Measurements from ENCODE around the gene THAP8. TPM values are rescaled to one million over a fixed set of nuclear protein-coding genes. Genes with fewer than 3 reads are reported as not detected.

THAP8 gene
- total and polyA plus RNA-seq, 2 donors, result 5.4 to 5.7 TPM

GRCh38 chr19:36059180-36059910 lies 5.3 kb upstream of the THAP8 start:
- Histone ChIP-seq H3K36me3 (ENCODE audit: control insufficient read depth in 2 of 2, insufficient read depth in 2 of 2, low read length in 1 of 2) (peaks cover 34 to 36% of the 10 kb centered on the region in 2 donors), H3K27ac (ENCODE audit: low read depth in 1 of 2, low read length in 1 of 2) (no peak overlapping the region), H3K4me1 (ENCODE audit: control insufficient read depth in 2 of 2, insufficient read depth in 2 of 2, low read length in 2 of 2) (peaks cover 7 to 18% of the 10 kb centered on the region in 2 donors), H3K4me3 (ENCODE audit: low read length in 2 of 2) (no peak overlapping the region), H3K27me3 (ENCODE audit: control insufficient read depth in 2 of 2, insufficient read depth in 1 of 2, low read length in 1 of 2) (no peaks in the 10 kb centered on the region), H3K9me3 (ENCODE audit: control insufficient read depth in 2 of 2, insufficient read depth in 1 of 2, low read length in 1 of 2) (no peaks in the 10 kb centered on the region)
- whole genome bisulfite sequencing, result 98% methylated on average over 6 of the region's 6 CpGs
- DNase-seq (ENCODE audit: low read depth in 6 of 9, low spot score in 9 of 9), result no peak

DNA sequence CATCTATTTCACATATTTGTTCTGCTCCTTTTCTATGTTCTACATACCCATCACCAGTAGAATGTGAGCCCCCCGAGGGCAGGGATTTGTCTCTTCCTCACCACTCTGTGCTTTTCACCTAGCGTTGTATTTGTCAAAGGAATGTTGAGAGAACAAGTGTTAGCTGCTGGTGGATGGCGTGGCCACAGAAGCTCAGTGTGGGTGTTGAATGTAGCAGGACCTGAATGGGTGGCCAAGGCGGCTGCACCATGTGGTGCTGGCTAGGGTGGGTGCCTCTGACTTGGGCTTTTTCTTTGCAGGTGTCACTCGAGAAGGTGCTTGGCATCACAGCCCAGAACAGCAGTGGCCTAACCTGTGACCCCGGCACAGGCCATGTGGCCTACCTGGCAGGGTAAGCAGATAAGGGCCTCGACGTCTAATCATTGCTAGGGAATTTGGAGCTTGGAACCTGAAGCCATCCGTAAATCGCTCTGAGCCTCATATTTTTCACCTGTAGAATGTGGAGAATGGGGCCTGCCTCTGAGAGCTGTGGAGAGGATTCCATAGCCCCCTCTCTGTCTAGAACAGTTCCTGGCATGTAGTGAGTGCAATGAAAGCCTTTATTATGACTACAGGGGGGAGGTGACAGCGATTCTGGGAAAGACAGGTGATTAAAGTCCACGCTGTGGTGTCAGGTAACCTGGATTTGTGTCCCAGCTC lies 4.5 kb upstream of the THAP8 start:
- no peaks in the 10 kb centered on the region for H3K27me3 ChIP-seq (ENCODE audit: control insufficient read depth in 2 of 2, insufficient read depth in 1 of 2, low read length in 1 of 2)
- no peak overlapping the region for H3K27ac ChIP-seq (ENCODE audit: low read depth in 1 of 2, low read length in 1 of 2)
- 97% methylated on average over 12 of the region's 12 CpGs for WGBS
- no peak overlapping the region for H3K4me3 ChIP-seq (ENCODE audit: low read length in 2 of 2)
- no peak for DNase-seq (ENCODE audit: low read depth in 6 of 9, low spot score in 9 of 9)
- no peaks in the 10 kb centered on the region for H3K9me3 ChIP-seq (ENCODE audit: control insufficient read depth in 2 of 2, insufficient read depth in 1 of 2, low read length in 1 of 2)
- H3K36me3 ChIP-seq (ENCODE audit: control insufficient read depth in 2 of 2, insufficient read depth in 2 of 2, low read length in 1 of 2), result peaks cover 31% of the 10 kb centered on the region in 2 donors
- H3K4me1 ChIP-seq (ENCODE audit: control insufficient read depth in 2 of 2, insufficient read depth in 2 of 2, low read length in 2 of 2), result peaks cover 7 to 18% of the 10 kb centered on the region in 2 donors

- peaks cover 10 to 23% of the 10 kb centered on the region in 2 donors for H3K4me1 ChIP-seq (ENCODE audit: control insufficient read depth in 2 of 2, insufficient read depth in 2 of 2, low read length in 2 of 2)
- WGBS, result 1% methylated on average over 76 of the region's 76 CpGs
- DNase-seq (ENCODE audit: low read depth in 6 of 9, low spot score in 9 of 9), result peak in 5 of 9 donors; percentile 85 to 96 (median 91)
- H3K27ac ChIP-seq (ENCODE audit: low read depth in 1 of 2, low read length in 1 of 2), result peak within 1 kb of the TSS; percentile 100
- H3K27me3 ChIP-seq (ENCODE audit: control insufficient read depth in 2 of 2, insufficient read depth in 1 of 2, low read length in 1 of 2), result no peaks in the 10 kb centered on the region
- peak within 1 kb of the TSS; percentile 81 to 85 for H3K4me3 ChIP-seq (ENCODE audit: low read length in 2 of 2)
- peaks cover 11 to 15% of the 10 kb centered on the region in 2 donors for H3K36me3 ChIP-seq (ENCODE audit: control insufficient read depth in 2 of 2, insufficient read depth in 2 of 2, low read length in 1 of 2)
- no peaks in the 10 kb centered on the region for H3K9me3 ChIP-seq (ENCODE audit: control insufficient read depth in 2 of 2, insufficient read depth in 1 of 2, low read length in 1 of 2)
Observed at GRCh38 chr19:36054733-36055686, 925 bp upstream of the THAP8 start, which contains the start of gene WDR62. WDR62 (plus strand) TSS chr19:36054897; CDS start chr19:36054972, 75 bp downstream.

DNA sequence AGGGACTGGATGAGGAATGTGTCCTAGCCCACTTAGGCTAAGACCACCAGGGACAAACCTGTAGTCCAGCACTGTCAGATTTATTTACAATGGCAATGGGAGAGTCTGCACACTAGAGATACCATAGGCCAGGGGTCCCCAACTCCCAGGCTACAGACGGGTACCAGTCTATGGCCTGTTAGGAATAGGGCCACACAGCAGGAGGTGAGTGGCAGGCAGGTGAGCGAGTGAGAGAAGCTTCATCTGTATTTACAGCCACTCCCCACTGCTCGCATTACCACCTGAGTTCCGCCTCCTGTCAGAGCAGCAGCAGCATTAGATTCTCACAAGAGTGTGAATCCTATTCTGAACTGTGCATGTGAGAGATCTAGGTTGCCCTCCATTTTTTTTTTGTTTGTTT lies 2.4 kb downstream of the THAP8 start:
- Histone ChIP-seq H3K36me3 (ENCODE audit: control insufficient read depth in 2 of 2, insufficient read depth in 2 of 2, low read length in 1 of 2) (no peaks in the 10 kb centered on the region), H3K4me3 (ENCODE audit: low read length in 2 of 2) (no peak overlapping the region), H3K9me3 (ENCODE audit: control insufficient read depth in 2 of 2, insufficient read depth in 1 of 2, low read length in 1 of 2) (no peaks in the 10 kb centered on the region), H3K4me1 (ENCODE audit: control insufficient read depth in 2 of 2, insufficient read depth in 2 of 2, low read length in 2 of 2) (peaks cover 10 to 19% of the 10 kb centered on the region in 2 donors), H3K27ac (ENCODE audit: low read depth in 1 of 2, low read length in 1 of 2) (no peak overlapping the region), H3K27me3 (ENCODE audit: control insufficient read depth in 2 of 2, insufficient read depth in 1 of 2, low read length in 1 of 2) (no peaks in the 10 kb centered on the region)
- no peak for DNase-seq (ENCODE audit: low read depth in 6 of 9, low spot score in 9 of 9)
- WGBS, result 97% methylated on average over 4 of the region's 4 CpGs

- no peaks in the 10 kb centered on the region for H3K9me3 ChIP-seq (ENCODE audit: control insufficient read depth in 2 of 2, insufficient read depth in 1 of 2, low read length in 1 of 2)
- H3K4me3 ChIP-seq (ENCODE audit: low read length in 2 of 2), result no peak overlapping the region
- WGBS, result 62% methylated on average over 3 of the region's 3 CpGs
- no peak for DNase-seq (ENCODE audit: low read depth in 6 of 9, low spot score in 9 of 9)
- peaks cover 10 to 15% of the 10 kb centered on the region in 2 donors for H3K4me1 ChIP-seq (ENCODE audit: control insufficient read depth in 2 of 2, insufficient read depth in 2 of 2, low read length in 2 of 2)
- no peaks in the 10 kb centered on the region for H3K27me3 ChIP-seq (ENCODE audit: control insufficient read depth in 2 of 2, insufficient read depth in 1 of 2, low read length in 1 of 2)
- no peaks in the 10 kb centered on the region for H3K36me3 ChIP-seq (ENCODE audit: control insufficient read depth in 2 of 2, insufficient read depth in 2 of 2, low read length in 1 of 2)
- no peak overlapping the region for H3K27ac ChIP-seq (ENCODE audit: low read depth in 1 of 2, low read length in 1 of 2)
Observed at GRCh38 chr19:36051236-36051635, 2.8 kb downstream of the THAP8 start.

GRCh38 chr19:36049080-36049698 lies 4.9 kb downstream of the THAP8 start:
- Histone ChIP-seq H3K4me3 (ENCODE audit: low read length in 2 of 2) (no peak overlapping the region), H3K27ac (ENCODE audit: low read depth in 1 of 2, low read length in 1 of 2) (no peak overlapping the region), H3K4me1 (ENCODE audit: control insufficient read depth in 2 of 2, insufficient read depth in 2 of 2, low read length in 2 of 2) (peaks cover 3 to 4% of the 10 kb centered on the region in 2 donors), H3K36me3 (ENCODE audit: control insufficient read depth in 2 of 2, insufficient read depth in 2 of 2, low read length in 1 of 2) (peaks cover 0 to 2% of the 10 kb centered on the region in 2 donors), H3K9me3 (ENCODE audit: control insufficient read depth in 2 of 2, insufficient read depth in 1 of 2, low read length in 1 of 2) (no peaks in the 10 kb centered on the region), H3K27me3 (ENCODE audit: control insufficient read depth in 2 of 2, insufficient read depth in 1 of 2, low read length in 1 of 2) (no peaks in the 10 kb centered on the region)
- no peak for DNase-seq (ENCODE audit: low read depth in 6 of 9, low spot score in 9 of 9)
- 97% methylated on average over 4 of the region's 4 CpGs for WGBS

- no peak overlapping the region for H3K27ac ChIP-seq (ENCODE audit: low read depth in 1 of 2, low read length in 1 of 2)
- DNase-seq (ENCODE audit: low read depth in 6 of 9, low spot score in 9 of 9), result no peak
- H3K4me1 ChIP-seq (ENCODE audit: control insufficient read depth in 2 of 2, insufficient read depth in 2 of 2, low read length in 2 of 2), result peaks cover 0 to 1% of the 10 kb centered on the region in 2 donors
- H3K9me3 ChIP-seq (ENCODE audit: control insufficient read depth in 2 of 2, insufficient read depth in 1 of 2, low read length in 1 of 2), result no peaks in the 10 kb centered on the region
- peaks cover 0 to 2% of the 10 kb centered on the region in 2 donors for H3K36me3 ChIP-seq (ENCODE audit: control insufficient read depth in 2 of 2, insufficient read depth in 2 of 2, low read length in 1 of 2)
- no peak overlapping the region for H3K4me3 ChIP-seq (ENCODE audit: low read length in 2 of 2)
- no peaks in the 10 kb centered on the region for H3K27me3 ChIP-seq (ENCODE audit: control insufficient read depth in 2 of 2, insufficient read depth in 1 of 2, low read length in 1 of 2)
Observed at GRCh38 chr19:36047835-36048234, 6.2 kb downstream of the THAP8 start.

GRCh38 chr19:36046443-36047050 lies 7.5 kb downstream of the THAP8 start:
- H3K4me1 ChIP-seq (ENCODE audit: control insufficient read depth in 2 of 2, insufficient read depth in 2 of 2, low read length in 2 of 2), result no peaks in the 10 kb centered on the region
- DNase-seq (ENCODE audit: low read depth in 6 of 9, low spot score in 9 of 9), result no peak
- no peaks in the 10 kb centered on the region for H3K27me3 ChIP-seq (ENCODE audit: control insufficient read depth in 2 of 2, insufficient read depth in 1 of 2, low read length in 1 of 2)
- H3K9me3 ChIP-seq (ENCODE audit: control insufficient read depth in 2 of 2, insufficient read depth in 1 of 2, low read length in 1 of 2), result no peaks in the 10 kb centered on the region
- peaks cover 0 to 2% of the 10 kb centered on the region in 2 donors for H3K36me3 ChIP-seq (ENCODE audit: control insufficient read depth in 2 of 2, insufficient read depth in 2 of 2, low read length in 1 of 2)
- WGBS, result 99% methylated on average over 5 of the region's 5 CpGs
- no peak overlapping the region for H3K27ac ChIP-seq (ENCODE audit: low read depth in 1 of 2, low read length in 1 of 2)
- no peak overlapping the region for H3K4me3 ChIP-seq (ENCODE audit: low read length in 2 of 2)
